GM19099 (cell line): ENCODE data around the gene CCDC38.

Experiments
- POLR2A ChIP-seq: IDR thresholded peaks from 3 replicates; pipeline ENCODE4 v1.6.1; 2011; ENCODE audit warnings: low read depth; ENCODE audit not compliant: insufficient read length; ENCODE audit errors: extremely low read depth

Gene CCDC38

DNA sequence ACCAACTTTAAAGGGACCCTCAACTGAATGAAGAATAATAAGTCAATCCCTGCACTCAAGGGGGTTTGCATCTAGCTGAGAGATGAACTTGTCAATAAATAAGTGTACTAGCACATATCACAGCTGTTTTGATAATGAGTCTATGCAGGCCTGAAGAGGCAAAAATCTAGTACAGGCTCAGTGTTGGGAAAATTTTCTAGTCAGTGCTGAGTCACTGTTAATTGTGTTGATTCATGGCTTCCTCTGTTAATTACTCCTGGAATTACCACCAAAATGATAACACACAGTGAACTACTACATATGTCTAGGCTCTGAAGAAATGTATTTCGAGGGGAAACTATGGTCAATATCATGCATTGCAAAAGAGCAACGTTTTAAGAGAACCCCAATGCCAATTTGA is 64.8 kb downstream of the CCDC38 start:
- TF ChIP-seq POLR2A = no peak

DNA sequence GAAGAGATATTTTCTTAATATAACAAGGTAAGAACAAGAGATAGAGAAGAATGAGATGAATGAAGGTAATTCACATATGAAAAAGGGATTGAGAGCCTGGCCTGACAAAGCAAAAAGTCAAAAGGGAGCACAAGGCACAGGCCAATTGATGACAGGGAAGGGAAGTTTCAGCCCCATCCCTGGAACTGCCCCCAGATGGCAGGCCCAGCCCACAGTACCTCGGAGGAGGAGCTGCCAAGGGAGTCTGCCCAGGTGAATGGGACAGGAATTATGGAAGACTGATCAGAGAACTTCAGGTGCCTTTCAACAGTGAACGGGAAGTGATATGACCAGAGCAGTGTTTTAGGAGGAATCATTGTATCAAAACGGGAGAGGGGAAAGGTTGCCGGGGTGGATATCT is 68.0 kb downstream of the CCDC38 start:
- no peak for TF ChIP-seq POLR2A

DNA sequence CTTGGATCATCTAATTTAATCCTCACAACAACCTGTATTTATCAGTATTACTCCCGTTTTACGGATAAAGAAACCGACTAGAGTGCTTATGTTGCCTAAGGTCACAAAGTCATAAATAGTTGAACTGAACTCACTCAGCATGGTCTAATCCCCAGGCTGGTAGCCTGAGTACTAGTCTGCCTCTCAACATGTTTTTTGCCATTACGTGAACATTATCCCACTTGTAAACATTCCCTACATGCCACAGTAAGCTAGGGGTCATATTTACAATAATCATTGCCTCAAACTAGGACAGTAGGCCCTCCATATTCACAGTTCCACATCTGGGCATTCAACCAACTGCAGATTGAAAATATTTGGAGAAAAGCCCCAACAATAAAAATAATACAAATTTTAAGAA is 71.5 kb downstream of the CCDC38 start:
- no peak for TF ChIP-seq POLR2A

DNA sequence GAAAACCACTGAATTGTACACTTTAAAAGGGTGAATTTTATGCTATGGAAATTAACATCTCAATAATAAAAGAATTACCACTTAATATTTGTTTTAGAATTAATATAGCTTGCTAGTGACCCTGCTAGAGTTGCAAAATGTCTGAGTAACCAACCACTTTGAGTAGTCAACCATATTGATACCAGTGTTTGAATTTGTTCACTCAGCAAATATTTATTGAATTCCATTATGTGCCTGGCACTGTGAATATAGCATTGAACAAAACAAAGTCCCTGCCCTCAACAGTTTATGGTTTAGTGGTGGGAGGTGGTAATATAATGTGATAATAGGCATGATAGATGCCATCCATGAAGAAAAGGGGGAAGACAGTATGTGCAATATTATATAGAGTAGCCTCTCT is 79.1 kb downstream of the CCDC38 start:
- no peak for TF ChIP-seq POLR2A

DNA sequence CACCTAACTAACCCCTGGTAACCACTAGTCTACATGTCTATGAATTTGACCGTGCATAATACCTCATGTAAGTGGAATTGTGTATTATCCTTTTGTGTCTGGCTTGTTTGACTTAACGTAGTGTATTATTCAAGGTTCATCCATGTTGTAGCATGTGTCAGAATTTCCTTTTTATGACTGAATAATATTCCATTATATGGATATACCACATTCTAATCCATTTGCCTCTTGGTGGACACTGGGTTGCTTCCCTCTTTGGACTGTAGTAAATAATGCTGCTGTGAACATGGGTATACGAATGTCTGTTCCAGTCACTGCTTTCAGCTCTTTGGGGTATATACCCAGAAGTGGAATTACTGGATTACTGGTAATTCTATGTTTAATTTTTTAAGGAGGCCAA is 80.4 kb downstream of the CCDC38 start:
- no peak for TF ChIP-seq POLR2A

DNA sequence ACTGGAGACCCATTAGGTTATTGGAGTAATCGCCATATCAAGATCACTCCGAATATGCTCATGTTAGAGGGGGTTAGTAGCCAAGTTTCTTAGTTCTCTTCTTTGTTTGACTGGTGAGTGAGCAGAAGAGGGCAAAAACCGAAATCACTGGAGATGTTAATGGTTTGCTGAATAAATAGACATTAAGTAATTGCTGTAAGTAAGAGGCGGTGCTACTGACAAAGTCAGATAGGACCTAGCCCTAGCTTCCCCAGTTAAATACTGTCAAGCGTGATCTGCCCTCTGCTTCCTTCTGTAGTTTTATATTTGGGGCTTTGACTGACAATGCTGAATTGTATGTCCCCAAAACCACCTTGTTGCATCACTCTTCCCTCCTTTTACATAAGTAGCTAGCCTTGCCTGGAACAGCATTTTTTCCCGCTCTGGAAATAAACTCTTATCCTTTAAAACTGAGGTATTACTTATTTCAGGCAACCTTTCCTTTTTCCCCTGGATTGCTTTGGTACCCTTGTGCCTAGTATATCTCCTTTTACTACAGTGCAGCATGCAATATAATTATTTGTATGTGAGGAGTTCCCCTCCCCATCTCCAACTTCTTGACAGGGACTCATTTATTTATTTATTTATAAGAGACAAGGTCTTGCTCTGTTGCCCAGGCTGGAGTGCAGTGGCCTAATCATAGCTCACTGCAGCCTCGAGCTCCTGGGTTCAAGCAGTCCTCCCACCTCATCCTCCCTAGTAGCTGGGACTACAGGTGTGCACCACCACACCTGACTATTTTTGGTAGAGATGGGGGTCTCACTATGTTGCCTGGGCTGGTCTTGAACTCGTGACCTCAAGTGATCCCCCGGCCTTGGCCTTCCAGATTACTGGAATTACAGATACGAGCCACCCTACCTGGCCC is 82.2 kb downstream of the CCDC38 start:
- TF ChIP-seq POLR2A = no peak

DNA sequence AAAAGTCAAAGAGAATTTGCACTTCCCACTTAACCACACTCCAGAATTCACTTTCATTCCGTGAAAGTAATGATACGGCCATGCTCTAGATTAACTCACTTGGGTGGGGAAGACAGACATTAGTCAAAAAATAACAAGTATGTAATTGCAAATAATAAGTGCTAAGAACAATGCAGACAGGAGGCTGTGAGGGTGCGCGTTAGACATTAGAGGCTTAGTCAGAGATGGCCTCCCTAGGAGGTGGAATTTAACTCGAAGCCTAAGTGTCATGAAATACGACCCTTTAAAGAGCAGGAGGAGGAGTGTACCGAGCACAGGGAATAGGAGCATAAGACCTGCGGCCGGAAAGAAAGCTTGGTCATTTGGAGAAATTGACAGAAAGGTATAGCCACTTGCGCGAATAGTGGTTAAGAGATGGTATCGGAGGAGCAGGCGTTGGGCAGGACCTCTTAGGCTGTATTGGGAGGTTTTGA is 83.0 kb downstream of the CCDC38 start:
- TF ChIP-seq POLR2A = no peak

DNA sequence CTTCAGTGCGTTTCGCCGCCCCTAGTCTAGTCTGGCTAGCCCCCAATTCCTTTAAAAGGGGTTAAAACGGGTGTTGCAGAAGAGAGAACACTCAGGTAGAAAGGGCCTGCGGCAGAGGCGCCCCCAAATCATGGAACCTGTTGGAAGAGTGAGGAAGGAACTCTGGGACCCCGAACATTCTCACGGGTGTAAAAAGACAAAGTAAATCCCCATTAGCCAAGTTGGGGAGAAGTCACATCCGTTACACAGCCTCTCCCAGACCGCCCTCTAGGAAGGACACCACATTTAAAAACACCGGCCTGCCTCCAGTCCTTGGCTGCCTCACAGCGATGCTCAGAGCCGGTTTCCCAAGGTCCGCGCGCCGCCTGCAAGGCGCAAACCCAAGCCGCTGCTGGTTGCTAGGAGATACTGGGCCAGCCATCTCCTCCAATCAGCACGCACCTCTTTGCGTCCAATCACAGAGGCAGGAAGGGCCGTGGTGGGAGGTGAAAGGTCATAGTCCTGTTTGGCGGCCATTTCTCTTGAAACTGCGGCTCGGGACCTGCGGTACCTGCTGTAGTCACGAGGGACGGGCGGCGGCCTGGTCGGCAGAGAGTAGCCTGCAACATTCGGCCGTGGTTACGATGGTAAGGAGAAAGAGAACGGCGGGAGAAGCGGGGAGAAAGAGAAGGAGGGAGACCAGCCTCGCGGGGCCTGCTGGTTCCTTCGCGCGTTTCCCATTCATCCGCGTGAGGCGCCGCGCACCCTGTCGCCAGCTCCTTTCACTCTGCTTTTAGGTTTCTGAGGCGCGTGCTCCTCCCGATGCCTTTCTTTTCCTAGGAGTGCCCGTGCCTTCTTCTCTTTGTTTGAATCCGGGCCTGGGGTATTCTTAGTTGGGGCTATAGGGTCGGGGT is 83.7 kb downstream of the CCDC38 start, which contains the start of gene SNRPF:
TSS of gene SNRPF (plus strand) at position 502 of the 893 bp plus-strand sequence. CDS start at position 624, 122 bp downstream.
- peak; percentile 79 for TF ChIP-seq POLR2A

DNA sequence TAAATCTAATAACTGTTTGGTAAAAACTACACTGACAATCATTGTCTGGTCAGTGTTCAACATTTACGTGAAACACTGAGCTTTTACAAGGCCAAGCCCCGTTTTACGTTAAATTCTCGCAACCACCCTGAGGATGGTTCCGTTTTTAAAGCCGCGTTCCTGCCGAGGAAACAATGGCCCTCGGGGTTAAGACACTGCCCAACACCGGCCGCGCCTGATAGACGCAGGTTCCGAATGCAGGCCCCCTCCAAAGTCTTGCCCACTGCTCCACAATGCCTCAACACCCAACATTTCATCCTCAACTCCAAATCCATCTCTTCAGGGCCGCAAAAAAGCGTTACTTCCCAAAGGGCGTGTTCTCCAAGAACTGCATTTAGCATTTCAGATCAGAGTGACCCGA is 84.6 kb downstream of the CCDC38 start:
- no peak for TF ChIP-seq POLR2A

DNA sequence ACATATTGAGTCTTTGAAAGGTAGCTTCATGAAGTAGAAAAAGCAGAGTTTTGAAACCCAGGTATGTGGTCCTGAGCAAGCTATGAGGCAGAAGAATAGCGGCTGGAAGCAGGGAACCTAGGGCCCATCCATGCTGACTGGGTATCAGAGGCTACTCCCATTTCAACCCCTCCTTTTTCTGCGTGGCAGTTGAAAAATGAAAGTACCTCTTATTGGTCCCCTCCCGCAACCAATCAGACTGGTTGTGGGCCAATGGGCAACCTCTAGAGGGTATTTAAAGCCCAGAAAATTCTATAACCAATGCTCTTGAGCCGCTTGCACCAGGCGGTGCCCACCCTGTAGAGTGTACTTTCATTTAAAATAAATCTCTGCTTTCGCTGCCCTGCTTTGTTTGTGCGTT is 85.3 kb downstream of the CCDC38 start:
- TF ChIP-seq POLR2A = no peak

DNA sequence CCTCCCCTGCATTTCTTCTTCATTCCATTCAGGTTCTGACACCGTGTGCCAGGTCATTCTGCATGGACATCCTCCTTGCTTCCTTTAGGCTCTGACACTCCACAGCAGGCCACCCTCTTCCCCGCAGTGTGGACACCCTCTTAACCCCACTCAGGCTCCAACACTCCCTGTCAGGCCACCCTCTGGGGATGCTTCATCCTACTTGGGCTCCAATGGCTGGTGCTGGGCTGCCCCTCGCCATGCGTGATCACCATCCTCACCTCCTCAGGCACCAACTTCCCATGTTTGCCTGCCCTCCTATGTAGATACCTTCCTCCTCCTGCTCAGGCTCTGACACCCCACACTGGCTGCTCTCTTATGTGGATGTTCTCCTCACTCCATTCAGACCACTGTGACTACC is 90.3 kb downstream of the CCDC38 start:
- TF ChIP-seq POLR2A = no peak

DNA sequence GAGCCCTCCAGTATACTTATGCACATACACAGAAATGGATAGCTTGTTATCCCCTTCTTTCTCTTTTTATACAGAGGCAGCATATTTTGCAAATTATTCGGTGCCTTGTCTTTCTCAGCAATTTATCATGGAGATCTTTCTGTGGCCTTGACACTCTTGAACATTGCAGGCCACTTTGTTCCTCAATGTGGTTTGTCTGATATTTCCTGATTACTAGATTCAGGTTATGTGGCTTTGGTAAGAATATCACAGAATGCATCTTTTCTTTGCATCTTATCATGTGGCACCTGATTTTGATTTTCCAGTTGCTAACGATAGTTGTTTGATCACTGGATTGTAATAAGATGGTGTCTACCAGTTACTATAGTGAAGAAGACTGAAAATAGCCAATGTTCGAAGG is 90.8 kb downstream of the CCDC38 start:
- TF ChIP-seq POLR2A = no peak

DNA sequence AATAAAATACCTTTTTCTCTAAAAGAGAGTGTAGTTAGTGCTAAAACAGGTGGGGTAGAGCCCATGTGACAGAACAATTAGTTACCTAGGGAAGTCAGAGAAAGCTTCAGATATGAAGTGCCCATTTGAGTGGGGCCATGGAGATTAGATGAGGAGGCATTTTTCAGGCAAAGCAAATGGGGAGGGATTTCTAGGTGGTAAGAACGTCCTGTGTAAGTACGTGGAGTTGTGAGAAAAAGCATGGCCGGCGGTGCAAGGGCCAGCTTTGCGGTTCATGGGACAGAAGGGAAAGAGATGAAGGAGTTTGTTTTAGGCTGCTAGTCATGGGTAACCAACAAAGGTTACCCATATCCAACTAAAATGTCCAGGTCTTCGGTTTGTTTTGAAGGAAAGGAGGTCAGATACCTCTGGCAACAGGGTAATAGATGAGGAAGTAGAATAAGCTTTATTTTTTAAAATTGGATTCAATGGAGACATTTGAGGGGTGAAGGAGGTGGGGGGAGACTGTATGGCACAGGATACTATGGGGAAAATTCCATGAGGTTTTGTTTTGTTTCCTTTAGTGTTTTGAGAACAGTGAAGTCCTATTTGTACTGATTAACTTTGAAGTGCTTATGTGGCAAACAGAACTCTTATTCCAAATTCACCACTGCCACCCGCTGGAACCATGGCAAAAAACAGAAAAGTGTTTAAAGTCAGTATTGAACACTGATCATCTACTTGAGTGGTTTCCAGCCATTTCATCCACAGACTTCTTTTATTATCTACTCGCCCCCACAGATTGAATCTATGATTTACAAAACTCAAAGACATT is 93.6 kb downstream of the CCDC38 start:
- no peak for TF ChIP-seq POLR2A

DNA sequence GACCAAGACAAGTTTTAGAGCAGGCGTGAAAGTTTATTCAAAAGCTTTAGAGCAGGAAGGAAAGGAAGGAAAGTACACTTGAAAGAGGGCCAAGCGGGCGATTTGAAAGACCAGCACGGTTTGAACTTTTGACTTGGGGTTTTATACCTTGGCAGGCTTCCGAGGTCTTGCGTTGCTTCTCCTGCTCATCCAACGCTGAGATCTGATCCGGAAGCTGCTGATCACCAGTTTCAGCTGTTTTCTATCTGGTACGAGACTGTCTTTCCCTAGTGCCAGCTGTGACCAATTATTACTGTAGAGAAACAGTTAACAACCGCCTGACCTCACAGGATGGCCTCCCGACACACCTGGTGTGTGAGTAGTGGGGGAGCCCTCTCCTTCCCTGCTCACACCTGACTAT is 104.3 kb downstream of the CCDC38 start:
- no peak for TF ChIP-seq POLR2A

DNA sequence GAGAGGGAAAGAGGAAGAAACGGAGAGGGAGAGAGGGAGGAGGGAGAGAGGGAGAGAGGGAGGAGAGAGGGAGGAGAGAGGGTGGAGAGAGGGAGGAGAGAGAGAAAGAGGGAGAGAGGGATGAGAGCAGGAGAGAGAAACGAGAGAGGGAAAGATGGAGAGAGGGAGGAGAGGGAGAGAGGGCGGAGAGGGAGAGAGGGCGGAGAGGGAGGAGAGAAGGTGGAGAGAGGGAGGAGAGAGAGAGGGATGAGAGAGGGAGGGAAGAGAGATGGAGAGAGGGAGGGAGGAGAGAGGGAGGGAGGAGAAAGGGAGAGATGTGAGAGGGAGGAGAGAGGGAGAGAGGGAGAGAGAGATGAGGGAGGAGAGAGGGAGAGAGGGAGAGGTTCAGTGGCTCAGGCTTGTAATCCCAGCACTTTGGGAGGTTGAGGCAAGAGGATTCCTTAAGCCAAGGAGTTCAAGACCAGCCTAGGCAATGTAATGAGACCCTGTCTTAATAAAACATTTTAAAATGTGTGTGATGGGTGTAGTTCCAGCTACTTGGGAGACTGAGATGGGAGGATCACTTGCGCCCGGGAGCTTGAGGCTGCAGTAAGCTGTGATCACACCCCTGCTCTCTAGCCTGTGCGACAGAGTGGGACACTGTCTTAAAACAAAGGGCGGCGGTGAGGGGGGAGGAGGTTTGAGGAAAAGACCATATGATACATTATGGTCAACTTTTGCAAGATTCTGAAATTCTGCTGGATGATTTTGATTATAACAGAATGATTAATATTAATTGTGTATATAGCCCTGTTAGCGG is 105.0 kb downstream of the CCDC38 start:
- no peak for TF ChIP-seq POLR2A
